Activated T-helper 1 cell treated with anti-CD3 and anti-CD28 coated beads, Interleukin-12 subunit alpha, Interleukin-12 subunit beta, Interleukin-2, Interleukin-4 antibody, amounts not matched to agents 30 ng/mL and 10 ng/mL and 1 ng/mL, durations not matched to agents 14 hours and 24 hours and 36 hours (primary cell): ENCODE measurements around the gene CUL2. TPM values are rescaled to one million over a fixed set of nuclear protein-coding genes. Genes with fewer than 3 reads are reported as not detected.

Experiments used
- DNase-seq: peaks from one replicate; pipeline ENCODE4 v3.0.0; 2021; ENCODE audit warnings: low spot score
- H3K27ac Mint-ChIP-seq: one replicate; pipeline ENCODE4 v1.8.0; 2021; ENCODE audit warnings: mild to moderate bottlenecking, mixed read lengths
- H3K27me3 Mint-ChIP-seq: one replicate; pipeline ENCODE4 v1.8.0; 2022; ENCODE audit warnings: mild to moderate bottlenecking, moderate library complexity, mixed read lengths; ENCODE audit not compliant: insufficient read depth
- H3K36me3 Mint-ChIP-seq: one replicate; pipeline ENCODE4 v1.8.0; 2021; ENCODE audit warnings: low read depth, mixed read lengths
- H3K4me1 Mint-ChIP-seq: one replicate; pipeline ENCODE4 v1.8.0; 2021; ENCODE audit warnings: low read depth, mixed read lengths
- H3K4me3 Mint-ChIP-seq: one replicate; pipeline ENCODE4 v1.8.0; 2021; ENCODE audit warnings: mild to moderate bottlenecking, moderate library complexity, mixed read lengths
- H3K9me3 Mint-ChIP-seq: one replicate; pipeline ENCODE4 v1.8.0; 2021; ENCODE audit warnings: mixed read lengths
- intact Hi-C: fragments of 100-400 bp; cut with micrococcal nuclease; formaldehyde crosslinking; loops from one replicate; pipeline ENCODE4 v1.15.1; 2024
- total RNA-seq: library from RNA; stranded (reverse); gene quantifications from 2 replicates; pipeline ENCODE4 v1.2.3, GENCODE V29; 2022

The CUL2 gene
- total RNA-seq, 1 donor from 2014 or later, result 49.8 TPM

DNA sequence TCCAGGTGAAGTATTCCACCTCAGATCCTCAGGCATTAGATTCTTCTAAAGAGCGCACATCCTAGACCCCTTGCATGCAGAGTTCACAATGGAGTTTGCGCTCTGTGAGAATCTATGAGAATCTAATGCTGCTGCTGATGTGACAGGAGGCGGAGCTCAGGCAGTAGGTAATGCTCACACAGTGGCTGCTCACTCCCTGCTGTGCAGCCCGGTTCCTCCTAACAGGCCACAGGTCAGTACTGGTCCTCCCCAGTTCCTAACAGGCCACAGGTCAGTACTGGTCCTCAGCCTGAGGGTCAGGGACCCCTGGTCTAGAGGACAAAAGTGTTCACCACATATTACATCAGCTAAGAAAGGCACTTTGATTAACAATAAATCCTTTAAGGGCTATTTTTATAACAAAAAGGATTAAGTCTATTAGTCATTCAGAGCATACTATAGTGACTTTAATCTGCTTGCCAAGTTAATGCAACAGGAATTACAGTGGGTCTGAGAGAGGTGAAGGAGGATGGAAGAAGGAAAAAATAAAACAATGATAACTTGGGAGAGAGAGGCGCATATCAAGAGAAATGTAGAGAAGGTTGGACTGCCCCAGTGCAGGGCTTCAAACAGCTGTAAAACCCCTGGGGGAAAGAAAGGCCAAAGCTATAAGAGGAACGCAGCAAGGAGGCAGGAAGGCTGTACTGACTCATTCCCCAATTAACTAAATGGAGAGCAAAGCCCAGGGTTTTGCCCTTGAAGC is 49.2 kb downstream of the CUL2 start:
- H3K9me3 Mint-ChIP-seq, result no peaks in the 10 kb centered on the region
- no peak overlapping the region for H3K4me3 Mint-ChIP-seq
- peaks cover 17% of the 10 kb centered on the region for H3K4me1 Mint-ChIP-seq
- intact Hi-C loops, result no loop called here
- no peaks in the 10 kb centered on the region for H3K27me3 Mint-ChIP-seq
- H3K27ac Mint-ChIP-seq, result peak overlapping the region; percentile 9
- no peak for DNase-seq
- H3K36me3 Mint-ChIP-seq, result peaks cover 28% of the 10 kb centered on the region

DNA sequence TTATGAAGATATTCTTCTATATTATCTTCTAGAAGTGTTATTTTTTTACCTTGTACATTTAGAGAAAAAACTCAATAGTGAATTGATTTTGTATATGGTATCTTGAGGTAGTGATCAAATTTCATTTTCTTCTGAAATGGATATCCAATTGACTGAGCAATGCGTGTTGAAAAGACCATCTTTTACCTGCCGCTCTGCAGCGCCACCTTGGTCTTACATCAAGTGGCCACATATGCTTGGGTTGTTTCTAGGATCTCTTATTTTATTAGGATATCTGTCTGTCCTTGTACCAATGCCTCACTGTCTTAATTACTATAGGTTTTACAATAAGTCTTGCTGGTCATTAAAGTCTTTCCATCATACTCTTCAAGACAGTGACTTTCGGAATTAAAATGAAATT is 53.0 kb downstream of the CUL2 start:
- Mint-ChIP-seq H3K4me1 (peaks cover 9% of the 10 kb centered on the region), H3K36me3 (peaks cover 31% of the 10 kb centered on the region), H3K27ac (no peak overlapping the region), H3K27me3 (no peaks in the 10 kb centered on the region), H3K4me3 (no peak overlapping the region), H3K9me3 (no peaks in the 10 kb centered on the region)
- intact Hi-C loops, result no loop called here
- DNase-seq, result no peak

DNA sequence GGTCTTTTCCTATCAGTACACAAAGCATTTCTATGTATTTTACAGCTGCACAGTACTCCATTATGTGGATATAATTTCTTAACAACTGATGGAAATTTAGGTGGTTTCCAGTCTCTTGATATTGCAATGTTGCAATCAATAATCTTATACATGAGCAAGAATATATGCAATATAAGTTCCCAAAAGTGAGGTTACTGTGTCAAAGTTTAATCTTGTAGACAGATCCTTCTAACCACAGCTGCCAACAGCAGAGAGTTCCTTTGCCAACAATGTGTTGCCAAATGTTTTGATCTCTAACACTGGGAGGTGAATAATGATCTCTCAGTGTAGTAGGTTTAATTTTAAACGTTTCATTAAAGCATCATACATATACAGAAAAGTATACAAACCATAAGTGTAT is 54.5 kb downstream of the CUL2 start:
- Mint-ChIP-seq H3K36me3 (peaks cover 32% of the 10 kb centered on the region), H3K4me3 (no peak overlapping the region), H3K27me3 (no peaks in the 10 kb centered on the region), H3K27ac (no peak overlapping the region), H3K9me3 (no peaks in the 10 kb centered on the region), H3K4me1 (peaks cover 9% of the 10 kb centered on the region)
- DNase-seq, result no peak
- intact Hi-C loops, result no loop called here

DNA sequence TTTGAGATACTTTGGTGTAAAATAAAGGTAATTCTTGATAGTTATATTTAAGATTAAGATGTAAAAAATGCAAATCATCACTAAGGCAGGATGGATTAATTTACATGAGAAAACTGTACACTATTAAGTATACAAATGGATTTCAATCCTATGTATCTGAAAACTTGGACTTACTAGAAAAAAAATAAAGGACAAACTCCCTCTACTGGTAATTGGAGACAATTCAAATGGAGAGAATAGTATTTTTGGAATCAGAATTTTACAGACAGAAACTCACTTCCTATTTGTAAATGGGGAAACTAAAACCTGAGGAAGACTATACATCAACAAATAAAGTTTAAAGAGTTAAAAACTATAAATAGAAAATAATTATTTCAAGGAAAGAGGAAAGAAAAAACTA is 62.6 kb downstream of the CUL2 start:
- Mint-ChIP-seq H3K27ac (no peak overlapping the region), H3K4me3 (no peak overlapping the region), H3K9me3 (no peaks in the 10 kb centered on the region), H3K4me1 (no peaks in the 10 kb centered on the region), H3K36me3 (peaks cover 30% of the 10 kb centered on the region), H3K27me3 (no peaks in the 10 kb centered on the region)
- intact Hi-C loops, result loop anchor here (1.0 kb wide), 1 partner anchor 33 kb away; no protein-coding TSS in a partner anchor
- no peak for DNase-seq

DNA sequence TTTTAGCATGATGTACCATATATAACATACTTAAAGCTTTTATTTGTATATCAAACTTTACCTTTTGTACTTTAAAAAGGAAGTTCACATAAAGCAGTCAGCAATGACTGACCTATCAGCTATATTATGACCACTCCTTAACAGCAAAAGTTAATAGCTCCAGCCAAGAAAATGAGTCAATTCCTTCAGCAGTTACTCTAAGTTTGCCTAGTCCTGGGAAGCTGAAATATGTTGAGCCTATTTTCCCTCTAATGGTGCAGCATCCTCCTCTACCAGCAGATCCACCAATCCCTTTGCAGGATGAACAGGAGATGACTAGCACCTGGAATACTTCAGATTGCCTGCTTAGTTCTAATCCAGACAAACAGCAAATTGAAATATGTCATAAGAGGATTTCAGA is 64.2 kb downstream of the CUL2 start:
- no peaks in the 10 kb centered on the region for H3K4me1 Mint-ChIP-seq
- peaks cover 31% of the 10 kb centered on the region for H3K36me3 Mint-ChIP-seq
- H3K27me3 Mint-ChIP-seq, result no peaks in the 10 kb centered on the region
- H3K27ac Mint-ChIP-seq, result no peak overlapping the region
- no peaks in the 10 kb centered on the region for H3K9me3 Mint-ChIP-seq
- H3K4me3 Mint-ChIP-seq, result no peak overlapping the region
- intact Hi-C loops, result no loop called here
- no peak for DNase-seq

DNA sequence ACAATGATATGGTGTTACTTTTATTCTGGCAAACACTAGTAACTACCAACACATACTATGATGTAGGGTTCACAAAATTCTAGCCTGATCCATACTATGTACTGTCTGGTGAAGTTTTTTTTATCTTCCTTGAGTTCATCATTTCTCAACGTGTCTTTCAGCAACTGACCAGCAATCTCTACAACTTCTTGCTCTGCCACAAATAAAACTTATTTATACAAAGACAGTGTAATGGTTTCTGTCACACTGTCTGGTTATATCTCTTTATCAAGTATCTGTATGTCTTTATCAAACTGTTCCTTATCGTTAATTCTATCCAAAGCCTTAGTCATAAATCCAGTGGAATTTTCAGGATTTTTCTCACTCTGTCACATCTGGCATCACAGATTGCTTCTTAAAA is 69.7 kb downstream of the CUL2 start:
- Mint-ChIP-seq H3K27ac (no peak overlapping the region), H3K4me3 (no peak overlapping the region), H3K27me3 (no peaks in the 10 kb centered on the region), H3K36me3 (peaks cover 28% of the 10 kb centered on the region), H3K4me1 (peaks cover 9% of the 10 kb centered on the region), H3K9me3 (no peaks in the 10 kb centered on the region)
- no peak for DNase-seq
- intact Hi-C loops, result no loop called here

DNA sequence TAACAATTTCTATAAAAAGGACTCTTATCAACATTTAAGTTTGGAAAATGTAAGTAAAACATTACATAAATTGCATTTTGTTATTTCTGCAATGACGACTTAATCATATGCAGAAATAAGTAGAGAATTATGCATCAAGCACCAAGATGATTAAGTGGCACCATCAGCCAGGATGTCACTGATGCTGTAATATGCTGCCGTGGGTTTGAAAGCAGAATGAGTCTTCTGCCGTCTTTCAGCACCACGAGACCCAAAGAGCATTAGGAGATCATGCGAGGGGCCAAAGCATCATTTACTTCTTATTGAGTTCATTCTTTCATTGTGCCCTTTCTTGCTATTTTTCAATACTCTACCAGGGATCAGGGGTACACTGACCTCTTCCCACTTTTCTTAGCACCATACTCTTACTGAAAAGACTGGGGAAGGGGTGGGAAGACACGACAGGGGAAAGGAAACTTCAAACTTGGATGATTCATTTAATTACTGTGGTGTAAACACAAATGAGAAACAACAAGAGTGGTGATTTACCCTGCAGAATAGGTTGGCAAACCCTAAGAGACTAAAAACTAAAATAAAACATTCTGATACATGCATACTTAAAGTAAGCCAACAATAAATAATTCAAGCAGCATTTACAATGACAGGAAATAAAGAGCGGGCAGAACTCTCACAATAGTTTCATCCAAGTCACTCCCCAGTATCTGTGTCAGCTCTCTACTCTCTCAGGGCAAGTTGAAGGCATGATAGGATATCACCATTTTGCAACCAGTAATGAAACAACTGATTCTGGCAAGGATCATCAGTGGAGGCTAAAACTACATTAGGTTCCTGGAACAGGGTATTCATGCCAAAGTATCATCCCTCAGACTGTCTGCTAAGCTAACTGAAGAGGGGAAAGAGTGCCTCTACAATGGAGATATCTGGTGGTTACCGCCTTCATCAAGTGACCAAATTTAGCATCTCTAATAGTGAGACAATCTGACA is 70.8 kb downstream of the CUL2 start:
- peaks cover 21% of the 10 kb centered on the region for H3K36me3 Mint-ChIP-seq
- no peaks in the 10 kb centered on the region for H3K9me3 Mint-ChIP-seq
- peak overlapping the region; percentile 41 for H3K27ac Mint-ChIP-seq
- intact Hi-C loops, result no loop called here
- peaks cover 9% of the 10 kb centered on the region for H3K4me1 Mint-ChIP-seq
- DNase-seq, result no peak
- no peak overlapping the region for H3K4me3 Mint-ChIP-seq
- H3K27me3 Mint-ChIP-seq, result no peaks in the 10 kb centered on the region

DNA sequence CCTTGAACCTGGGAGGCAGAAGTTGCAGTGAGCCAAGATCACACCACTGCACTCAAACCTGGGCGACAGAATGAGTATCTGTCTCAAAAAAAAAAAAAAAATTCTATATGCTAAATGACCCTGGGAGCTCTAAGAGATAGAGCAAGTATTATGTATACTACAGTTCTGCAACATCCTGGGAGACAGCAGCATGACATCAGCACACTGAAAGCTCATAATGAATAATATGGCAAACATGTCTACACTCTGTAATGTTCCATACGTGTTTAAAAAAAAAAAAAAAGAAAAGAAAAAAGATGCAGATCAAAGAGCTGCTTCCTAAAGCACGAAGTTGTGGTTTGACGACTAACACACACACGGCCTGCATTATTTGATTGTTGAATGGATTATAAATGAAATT is 72.5 kb downstream of the CUL2 start:
- Mint-ChIP-seq H3K4me1 (peaks cover 9% of the 10 kb centered on the region), H3K4me3 (no peak overlapping the region), H3K27ac (peak overlapping the region; percentile 1), H3K9me3 (no peaks in the 10 kb centered on the region), H3K27me3 (no peaks in the 10 kb centered on the region), H3K36me3 (peaks cover 23% of the 10 kb centered on the region)
- intact Hi-C loops, result loop anchor here (1.0 kb wide), 1 partner anchor 23 kb away; no protein-coding TSS in a partner anchor
- DNase-seq, result no peak

DNA sequence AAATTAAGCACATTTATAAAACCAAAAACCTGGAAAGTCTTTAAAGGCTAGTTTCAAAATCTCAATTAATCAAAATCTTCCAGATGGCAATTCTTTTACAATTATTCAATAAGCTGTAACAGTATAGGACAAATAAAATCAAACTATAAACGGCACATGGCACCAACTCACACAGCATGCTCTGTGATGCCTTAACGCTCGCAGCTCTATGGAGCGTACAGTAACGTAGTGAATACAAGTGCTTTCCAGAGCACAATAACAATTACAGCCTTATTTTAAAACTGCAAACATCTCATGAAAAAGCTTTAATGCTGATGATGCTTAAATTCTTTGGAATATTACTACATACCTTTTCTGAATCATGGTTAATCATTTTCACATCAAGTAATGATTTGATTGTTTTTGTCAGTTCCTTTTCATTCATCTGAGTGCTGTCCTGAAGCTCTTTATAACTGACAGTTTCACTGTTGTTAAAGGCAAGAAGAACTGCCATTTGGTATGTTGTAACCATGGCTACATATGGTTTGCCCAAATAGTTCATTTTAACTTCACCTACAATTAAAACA is 74.2 kb downstream of the CUL2 start:
- no peaks in the 10 kb centered on the region for H3K27me3 Mint-ChIP-seq
- H3K27ac Mint-ChIP-seq, result no peak overlapping the region
- H3K4me3 Mint-ChIP-seq, result no peak overlapping the region
- peaks cover 18% of the 10 kb centered on the region for H3K4me1 Mint-ChIP-seq
- DNase-seq, result no peak
- H3K36me3 Mint-ChIP-seq, result peaks cover 15% of the 10 kb centered on the region
- intact Hi-C loops, result no loop called here
- no peaks in the 10 kb centered on the region for H3K9me3 Mint-ChIP-seq

DNA sequence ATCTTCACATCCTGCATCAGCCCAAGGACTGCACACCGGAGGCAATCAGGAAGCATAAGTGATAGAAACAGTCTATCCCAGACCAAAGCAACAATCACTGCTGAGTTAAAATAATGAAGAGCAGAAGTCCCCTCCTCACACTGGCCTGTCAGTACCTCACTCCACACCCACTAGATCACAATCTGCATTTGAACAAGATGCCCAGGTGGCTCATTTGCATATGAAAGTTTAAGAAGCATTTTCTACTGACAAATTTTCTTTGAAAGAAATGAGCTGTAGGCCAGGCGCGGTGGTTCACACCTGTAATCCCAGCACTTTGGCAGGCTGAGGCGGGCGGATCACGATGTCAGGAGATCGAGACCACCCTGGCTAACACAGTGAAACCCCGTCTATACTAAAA is 77.4 kb downstream of the CUL2 start:
- H3K27ac Mint-ChIP-seq, result no peak overlapping the region
- no peaks in the 10 kb centered on the region for H3K9me3 Mint-ChIP-seq
- DNase-seq, result no peak
- no peak overlapping the region for H3K4me3 Mint-ChIP-seq
- peaks cover 9% of the 10 kb centered on the region for H3K4me1 Mint-ChIP-seq
- no peaks in the 10 kb centered on the region for H3K27me3 Mint-ChIP-seq
- H3K36me3 Mint-ChIP-seq, result peaks cover 16% of the 10 kb centered on the region
- intact Hi-C loops, result no loop called here

DNA sequence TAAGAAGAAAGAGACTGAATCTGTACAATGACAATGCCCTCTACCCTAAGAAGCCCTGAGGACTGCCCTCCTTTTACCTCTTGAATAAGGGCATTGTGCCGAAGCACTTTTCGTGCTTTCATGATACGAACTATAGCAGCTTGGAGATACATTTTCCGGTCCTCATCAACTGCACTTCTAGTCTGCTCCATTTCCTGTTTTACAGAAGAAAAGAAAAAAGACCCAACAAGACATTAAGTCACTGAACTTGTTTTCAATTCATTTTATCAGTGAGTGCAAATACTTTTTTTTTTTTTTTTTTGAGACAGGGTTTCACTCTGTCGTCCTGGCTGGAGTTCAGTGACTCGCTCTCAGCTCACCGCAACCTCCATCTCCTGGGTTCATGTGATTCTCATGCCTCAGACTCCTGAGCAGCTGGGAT is 78.4 kb downstream of the CUL2 start:
- DNase-seq, result no peak
- intact Hi-C loops, result no loop called here
- Mint-ChIP-seq H3K27me3 (no peaks in the 10 kb centered on the region), H3K4me3 (peak overlapping the region; percentile 33), H3K27ac (peak overlapping the region; percentile 29), H3K4me1 (peaks cover 9% of the 10 kb centered on the region), H3K9me3 (no peaks in the 10 kb centered on the region), H3K36me3 (peaks cover 14% of the 10 kb centered on the region)

DNA sequence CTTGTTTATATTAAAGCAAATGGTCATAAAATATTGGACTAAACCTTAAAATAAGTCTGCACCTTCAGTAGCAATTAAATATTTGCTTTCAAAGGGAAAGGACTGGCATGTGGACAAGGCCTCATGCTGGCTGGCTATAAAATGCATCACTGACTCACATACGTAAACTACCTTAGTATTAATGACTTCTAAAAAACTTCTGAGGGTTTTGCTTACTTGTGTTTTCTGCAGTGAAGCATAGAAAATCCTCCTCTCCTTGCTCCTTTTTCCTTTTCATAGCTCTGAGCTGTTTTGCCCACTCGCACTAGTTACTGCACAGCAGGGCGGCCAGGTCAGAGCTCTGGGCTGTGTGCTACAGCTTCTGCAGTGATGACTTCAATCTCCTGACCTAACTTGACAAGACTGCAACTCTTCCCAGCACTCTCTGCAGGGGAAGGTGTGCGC is 82.3 kb downstream of the CUL2 start:
- Mint-ChIP-seq H3K9me3 (no peaks in the 10 kb centered on the region), H3K4me3 (no peak overlapping the region), H3K27me3 (no peaks in the 10 kb centered on the region), H3K36me3 (peaks cover 14% of the 10 kb centered on the region), H3K4me1 (peaks cover 9% of the 10 kb centered on the region), H3K27ac (no peak overlapping the region)
- no peak for DNase-seq
- intact Hi-C loops, result no loop called here

DNA sequence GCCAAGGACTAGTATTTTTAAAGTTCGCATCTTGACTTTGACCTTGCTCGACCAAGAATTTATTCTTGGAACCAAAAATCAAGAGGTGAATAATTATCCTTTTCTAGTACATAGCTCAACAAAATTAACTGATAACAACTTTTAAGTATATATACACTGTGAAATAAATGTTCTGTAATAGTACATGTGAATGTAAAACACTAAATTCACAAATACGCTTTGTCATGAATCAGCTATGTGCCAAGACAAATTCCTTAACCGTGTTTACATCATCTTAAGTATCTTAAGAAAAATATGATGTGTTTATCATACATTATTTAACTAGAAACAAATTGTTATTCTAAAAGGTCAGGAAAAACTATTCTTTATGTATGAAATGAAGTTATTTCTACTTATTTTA is 83.3 kb downstream of the CUL2 start:
- intact Hi-C loops, result no loop called here
- Mint-ChIP-seq H3K4me3 (no peak overlapping the region), H3K4me1 (peaks cover 4% of the 10 kb centered on the region), H3K36me3 (peaks cover 11% of the 10 kb centered on the region), H3K9me3 (no peaks in the 10 kb centered on the region), H3K27ac (no peak overlapping the region), H3K27me3 (no peaks in the 10 kb centered on the region)
- no peak for DNase-seq
